GM12891 (cell line): Measurements from ENCODE around the gene GNB5.
"Not testable (repeated sequence)": the region's sequence is repeated elsewhere in the genome, so short reads cannot be mapped to it uniquely, and the experiment has no call there.

ENCODE experiments used
- POLR2A ChIP-seq: IDR thresholded peaks from 2 replicates; pipeline ENCODE4 v1.6.1; 2011; ENCODE audit warnings: low read depth, low read length, control low read depth
- POLR2AphosphoS5 ChIP-seq: IDR thresholded peaks from 2 replicates; pipeline ENCODE4 v1.6.1; 2011; ENCODE audit warnings: low read depth, low read length, control low read depth
- TAF1 ChIP-seq: IDR thresholded peaks from 2 replicates; pipeline ENCODE4 v1.6.1; 2011; ENCODE audit warnings: low read depth, low read length, control low read depth

GRCh38 chr15:52096536-52096935 is 94.7 kb downstream of the GNB5 start:
- not testable (repeated sequence) for TF ChIP-seq TAF1, POLR2A, POLR2AphosphoS5
